HG03457 (cell line): ENCODE results near the gene MGME1.

Experiments
- ATAC-seq: cut with Tn5 transposase; IDR thresholded peaks from one replicate; pipeline ENCODE4 v1.9.1; 2021; ENCODE audit warnings: moderate number of reproducible peaks; ENCODE audit not compliant: unreplicated experiment

Gene MGME1

GRCh38 chr20:17992224-17992637 is 23.4 kb downstream of the MGME1 start:
- ATAC-seq: peak; percentile 56

GRCh38 chr20:17992847-17993513 is 24.2 kb downstream of the MGME1 start:
- ATAC-seq: no peak

- ATAC-seq: no peak
Measured at GRCh38 chr20:17993546-17993945, 24.7 kb downstream of the MGME1 start.

GRCh38 chr20:17995967-17996819 is 27.4 kb downstream of the MGME1 start:
- no peak for ATAC-seq

- ATAC-seq: no peak
Measured at GRCh38 chr20:17998446-17998845, 29.6 kb downstream of the MGME1 start.

GRCh38 chr20:17999566-17999965 is 30.7 kb downstream of the MGME1 start:
- no peak for ATAC-seq

GRCh38 chr20:18001131-18001921 is 32.5 kb downstream of the MGME1 start:
- no peak for ATAC-seq

- peak; percentile 37 for ATAC-seq
Measured at GRCh38 chr20:18003897-18004296, 35.1 kb downstream of the MGME1 start.

GRCh38 chr20:18004384-18005031 is 35.7 kb downstream of the MGME1 start:
- no peak for ATAC-seq

- ATAC-seq: peak; percentile 93
Measured at GRCh38 chr20:18005170-18005989, 36.6 kb downstream of the MGME1 start.

- no peak for ATAC-seq
Measured at GRCh38 chr20:18005990-18006364, 37.2 kb downstream of the MGME1 start.

- no peak for ATAC-seq
Measured at GRCh38 chr20:18006684-18007083, 37.9 kb downstream of the MGME1 start.

GRCh38 chr20:18007534-18008292 is 38.9 kb downstream of the MGME1 start:
- ATAC-seq: no peak

GRCh38 chr20:18009116-18009515 is 40.3 kb downstream of the MGME1 start:
- ATAC-seq: no peak

- ATAC-seq: no peak
Measured at GRCh38 chr20:18011482-18011881, 42.7 kb downstream of the MGME1 start.

- ATAC-seq: no peak
Measured at GRCh38 chr20:18011951-18012645, 43.3 kb downstream of the MGME1 start.

- no peak for ATAC-seq
Measured at GRCh38 chr20:18012901-18013300, 44.1 kb downstream of the MGME1 start.

GRCh38 chr20:18014411-18014810 is 45.6 kb downstream of the MGME1 start:
- ATAC-seq: no peak

- ATAC-seq: no peak
Measured at GRCh38 chr20:18016772-18017171, 48.0 kb downstream of the MGME1 start.
